Cerebellar nuclear complex (tissue), 1 donor: Measurements from ENCODE around the gene SLC16A11.
"Not testable (repeated sequence)": the region's sequence is repeated elsewhere in the genome, so short reads cannot be mapped to it uniquely, and the experiment has no call there.

Source experiments
- DNase-seq, 2 experiments: peaks; one replicate each; lab custom pipeline; 2025; lab: John Stamatoyannopoulos, UW

The SLC16A11 gene

GRCh38 chr17:7010523-7010922 lies 33.4 kb downstream of the SLC16A11 start:
- DNase-seq, result no peak

- DNase-seq, result no peak
These were observed 36.7 kb downstream of the SLC16A11 start for GRCh38 chr17:7007143-7007542.

- DNase-seq, result no peak
These were observed 38.2 kb downstream of the SLC16A11 start for GRCh38 chr17:7005716-7006115.

GRCh38 chr17:7004398-7005253 lies 39.3 kb downstream of the SLC16A11 start:
- DNase-seq, result no peak

- DNase-seq, result no peak
These were observed 40.1 kb downstream of the SLC16A11 start for GRCh38 chr17:7003745-7004144.

GRCh38 chr17:7002288-7003047 lies 41.4 kb downstream of the SLC16A11 start:
- DNase-seq, result no peak

- DNase-seq, result no peak
These were observed 42.5 kb downstream of the SLC16A11 start for GRCh38 chr17:7001318-7001961.

- DNase-seq, result no peak
These were observed 44.9 kb downstream of the SLC16A11 start for GRCh38 chr17:6998855-6999508.

- DNase-seq, result no peak
These were observed 46.7 kb downstream of the SLC16A11 start for GRCh38 chr17:6997171-6997570.

GRCh38 chr17:6996256-6997011 lies 47.5 kb downstream of the SLC16A11 start:
- DNase-seq, result no peak

GRCh38 chr17:6995500-6996255 lies 48.2 kb downstream of the SLC16A11 start, which contains the start of gene ALOX12:
Gene ALOX12, plus strand, starts transcription at chr17:6996049. Its CDS starts 69 bp downstream, at chr17:6996118.
- no peak for DNase-seq

- DNase-seq, result no peak
These were observed 49.1 kb downstream of the SLC16A11 start for GRCh38 chr17:6994666-6995256.

GRCh38 chr17:6994118-6994598 lies 49.7 kb downstream of the SLC16A11 start:
- DNase-seq, result no peak

GRCh38 chr17:6993613-6994056 lies 50.3 kb downstream of the SLC16A11 start:
- DNase-seq, result not testable (repeated sequence)
